ENCODE data around the gene LCP2.

- TF ChIP-seq EZH2 (IDR thresholded peaks at IDR 0.05): no peak
- no peak for TF ChIP-seq CTCF (IDR thresholded peaks at IDR 0.05)
Observed at GRCh38 chr5:170279459-170279817, 18.1 kb downstream of the LCP2 start.
